Measurements from ENCODE around the gene ZSWIM2.
"Not testable (repeated sequence)": the region's sequence is repeated elsewhere in the genome, so short reads cannot be mapped to it uniquely, and the experiment has no call there.

The ZSWIM2 gene, protein sequence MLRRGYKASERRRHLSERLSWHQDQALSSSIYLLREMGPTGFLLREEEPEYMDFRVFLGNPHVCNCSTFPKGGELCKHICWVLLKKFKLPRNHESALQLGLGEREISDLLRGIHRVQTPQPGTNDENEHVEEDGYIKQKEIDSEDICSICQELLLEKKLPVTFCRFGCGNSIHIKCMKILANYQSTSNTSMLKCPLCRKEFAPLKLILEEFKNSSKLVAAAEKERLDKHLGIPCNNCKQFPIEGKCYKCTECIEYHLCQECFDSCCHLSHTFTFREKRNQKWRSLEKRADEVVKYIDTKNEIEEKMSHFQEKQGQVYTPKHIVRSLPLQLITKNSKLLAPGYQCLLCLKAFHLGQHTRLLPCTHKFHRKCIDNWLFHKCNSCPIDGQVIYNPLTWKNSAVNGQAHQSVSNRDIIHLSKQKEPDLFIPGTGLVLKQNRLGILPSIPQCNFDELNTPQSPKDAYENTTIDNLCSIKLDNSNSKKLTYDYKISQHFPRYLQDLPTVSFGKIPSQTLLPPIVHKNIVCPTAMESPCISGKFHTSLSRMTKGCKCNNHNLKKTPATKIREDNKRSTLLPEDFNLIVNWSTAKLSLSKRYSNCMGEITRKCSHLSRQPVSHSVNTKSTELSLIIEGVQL

DNA sequence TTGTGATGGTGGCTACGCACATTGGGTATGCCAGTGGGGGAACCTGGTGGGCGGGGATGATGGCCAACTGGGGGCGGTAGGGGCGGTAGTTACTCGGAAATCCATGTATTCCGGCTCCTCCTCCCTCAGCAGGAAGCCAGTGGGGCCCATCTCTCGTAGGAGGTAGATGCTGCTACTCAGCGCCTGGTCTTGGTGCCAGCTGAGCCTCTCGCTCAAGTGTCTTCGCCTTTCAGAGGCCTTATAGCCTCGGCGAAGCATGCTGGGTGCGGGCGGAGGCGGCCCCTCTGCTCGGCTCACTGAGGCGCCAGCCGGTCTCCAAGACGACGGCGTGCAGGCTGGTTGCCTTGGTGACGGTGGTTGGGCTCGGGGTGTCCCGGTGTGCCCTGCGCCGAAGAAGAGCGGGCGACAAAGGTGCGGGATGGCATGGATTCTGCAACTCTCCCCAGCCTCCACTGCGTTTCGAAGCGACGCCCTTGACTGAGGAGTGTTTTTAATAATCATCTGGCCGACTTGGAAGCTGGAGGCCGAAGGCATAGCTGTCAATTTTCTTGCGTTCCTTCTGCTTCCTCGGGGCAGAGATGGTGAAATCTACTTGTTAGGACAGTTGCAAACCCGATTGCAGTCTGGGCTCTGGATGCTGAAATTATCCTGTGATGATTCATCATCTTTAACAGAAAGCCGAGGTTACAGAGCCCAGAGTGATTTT lies at the start of gene ZSWIM2:
Gene ZSWIM2, minus strand, starts transcription at position 298 of the 706 bp plus-strand sequence. Its CDS starts 40 bp downstream, at position 258.
- Histone ChIP-seq H3K27ac (ENCODE audit: low read length) (no peak within 1 kb of the TSS), H3K27me3 (ENCODE audit: control insufficient read depth, insufficient read depth, low read length) (no peaks in the 10 kb centered on the region), H3K4me3 (ENCODE audit: low read length) (peak within 1 kb of the TSS; percentile 46; the same call in 1 of the 2 replicates), H3K4me1 (ENCODE audit: control insufficient read depth, insufficient read depth, low read length) (0 out of 2 replicates have a peak, but pooled peaks cover 1% of the 10 kb centered on the region), H3K9me3 (ENCODE audit: control insufficient read depth, insufficient read depth, low read length) (no peaks in the 10 kb centered on the region), H3K36me3 (ENCODE audit: control insufficient read depth, insufficient read depth, low read length) (no peaks in the 10 kb centered on the region)
- no CpG with 5 or more reads among the region's 39 CpGs for WGBS (ENCODE audit: insufficient coverage, insufficient read length)
- peak; percentile 72 for DNase-seq (ENCODE audit: low read depth, low spot score)

DNA sequence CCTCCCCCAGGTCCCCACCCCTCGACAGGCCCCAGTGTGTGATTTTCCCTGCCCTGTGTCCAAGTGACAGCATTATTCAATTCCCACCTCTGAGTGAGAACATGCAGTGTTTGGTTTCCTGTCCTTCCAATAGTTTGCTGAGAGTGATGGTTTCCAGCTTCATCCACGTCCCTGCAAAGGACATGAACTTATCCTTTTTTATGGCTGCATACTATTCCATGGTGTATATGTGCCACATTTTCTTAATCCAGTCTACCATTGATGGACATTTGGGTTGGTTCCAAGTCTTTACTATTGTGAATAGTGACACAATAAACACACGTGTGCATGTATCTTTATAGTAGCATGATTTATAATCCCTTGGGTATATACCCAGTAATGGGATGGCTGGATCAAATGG lies 47.2 kb upstream of the ZSWIM2 start:
- not testable (repeated sequence) for H3K4me1 ChIP-seq (ENCODE audit: control insufficient read depth, insufficient read depth, low read length); H3K27me3 ChIP-seq (ENCODE audit: control insufficient read depth, insufficient read depth, low read length); H3K4me3 ChIP-seq (ENCODE audit: low read length); H3K27ac ChIP-seq (ENCODE audit: low read length); H3K36me3 ChIP-seq (ENCODE audit: control insufficient read depth, insufficient read depth, low read length); H3K9me3 ChIP-seq (ENCODE audit: control insufficient read depth, insufficient read depth, low read length); DNase-seq (ENCODE audit: low read depth, low spot score)
- WGBS (ENCODE audit: insufficient coverage, insufficient read length) = no CpG with 5 or more reads among the region's 3 CpGs

DNA sequence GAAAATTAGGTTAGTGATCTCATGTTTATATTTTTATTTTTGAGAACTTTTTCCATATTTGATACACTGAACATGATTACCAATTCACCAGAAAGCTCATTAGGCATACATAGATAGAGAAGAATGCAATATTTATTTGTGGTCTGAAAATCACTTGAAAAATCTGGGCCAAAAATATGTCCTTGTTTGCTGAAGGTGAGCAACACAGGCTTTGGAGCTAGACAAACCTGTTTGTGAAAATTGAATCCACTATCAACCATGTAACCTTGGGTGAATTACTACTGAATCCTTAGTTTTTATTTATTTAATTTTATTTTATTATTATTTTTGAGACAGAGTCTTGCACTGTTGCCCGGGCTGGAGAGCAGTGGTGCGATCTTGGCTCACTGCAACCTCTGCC lies 46.5 kb upstream of the ZSWIM2 start:
- Histone ChIP-seq H3K36me3 (ENCODE audit: control insufficient read depth, insufficient read depth, low read length) (no peaks in the 10 kb centered on the region), H3K4me3 (ENCODE audit: low read length) (no peak overlapping the region), H3K9me3 (ENCODE audit: control insufficient read depth, insufficient read depth, low read length) (no peaks in the 10 kb centered on the region), H3K27ac (ENCODE audit: low read length) (no peak overlapping the region), H3K27me3 (ENCODE audit: control insufficient read depth, insufficient read depth, low read length) (no peaks in the 10 kb centered on the region), H3K4me1 (ENCODE audit: control insufficient read depth, insufficient read depth, low read length) (no peaks in the 10 kb centered on the region)
- no peak for DNase-seq (ENCODE audit: low read depth, low spot score)
- no CpG with 5 or more reads among the region's 2 CpGs for WGBS (ENCODE audit: insufficient coverage, insufficient read length)

DNA sequence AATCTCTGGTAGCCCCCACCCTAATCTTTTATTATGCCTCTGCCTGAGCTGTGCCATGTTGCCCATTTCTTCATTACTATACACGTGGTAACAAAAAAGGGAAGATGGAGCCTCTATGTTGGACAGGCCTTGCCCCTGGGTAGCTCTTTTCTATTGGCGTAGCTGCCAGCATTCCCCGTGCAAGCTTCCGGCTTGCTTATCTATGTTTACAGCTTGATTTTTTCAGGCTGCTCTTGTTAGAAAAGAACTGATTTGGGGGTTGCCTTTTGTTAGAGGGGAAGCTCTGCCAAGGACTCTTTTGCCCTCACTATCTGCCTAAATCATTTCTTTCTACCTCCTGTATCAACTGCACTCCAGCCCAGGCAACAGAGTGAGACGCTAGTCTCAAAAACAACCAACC lies 45.5 kb upstream of the ZSWIM2 start:
- DNase-seq (ENCODE audit: low read depth, low spot score) = no peak
- no peaks in the 10 kb centered on the region for H3K27me3 ChIP-seq (ENCODE audit: control insufficient read depth, insufficient read depth, low read length)
- H3K27ac ChIP-seq (ENCODE audit: low read length) = no peak overlapping the region
- H3K9me3 ChIP-seq (ENCODE audit: control insufficient read depth, insufficient read depth, low read length) = no peaks in the 10 kb centered on the region
- no peak overlapping the region for H3K4me3 ChIP-seq (ENCODE audit: low read length)
- H3K4me1 ChIP-seq (ENCODE audit: control insufficient read depth, insufficient read depth, low read length) = no peaks in the 10 kb centered on the region
- no peaks in the 10 kb centered on the region for H3K36me3 ChIP-seq (ENCODE audit: control insufficient read depth, insufficient read depth, low read length)
- no CpG with 5 or more reads among the region's 5 CpGs for WGBS (ENCODE audit: insufficient coverage, insufficient read length)

DNA sequence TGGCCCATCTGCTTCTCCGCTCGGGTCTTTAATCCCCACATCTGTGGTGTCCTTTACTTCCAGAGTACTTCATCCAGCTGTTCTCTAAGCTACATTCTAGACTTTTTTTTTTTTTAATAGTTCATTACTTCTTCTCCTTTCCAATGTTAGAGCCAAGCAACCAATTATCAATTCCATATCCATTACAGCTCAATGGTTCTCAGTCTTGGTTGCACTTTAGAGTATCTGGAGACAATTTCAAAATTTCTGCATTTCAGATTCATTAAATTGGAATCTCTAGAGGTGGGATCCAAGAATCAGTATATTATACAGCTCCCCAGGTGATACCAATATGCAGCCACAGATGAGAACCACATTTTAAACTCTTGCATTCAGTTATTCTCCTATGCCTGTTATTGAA lies 43.9 kb upstream of the ZSWIM2 start:
- no peak for DNase-seq (ENCODE audit: low read depth, low spot score)
- Histone ChIP-seq H3K4me3 (ENCODE audit: low read length) (no peak overlapping the region), H3K36me3 (ENCODE audit: control insufficient read depth, insufficient read depth, low read length) (no peaks in the 10 kb centered on the region), H3K27me3 (ENCODE audit: control insufficient read depth, insufficient read depth, low read length) (no peaks in the 10 kb centered on the region), H3K27ac (ENCODE audit: low read length) (no peak overlapping the region), H3K9me3 (ENCODE audit: control insufficient read depth, insufficient read depth, low read length) (no peaks in the 10 kb centered on the region), H3K4me1 (ENCODE audit: control insufficient read depth, insufficient read depth, low read length) (no peaks in the 10 kb centered on the region)
- no CpG with 5 or more reads among the region's 2 CpGs for WGBS (ENCODE audit: insufficient coverage, insufficient read length)

DNA sequence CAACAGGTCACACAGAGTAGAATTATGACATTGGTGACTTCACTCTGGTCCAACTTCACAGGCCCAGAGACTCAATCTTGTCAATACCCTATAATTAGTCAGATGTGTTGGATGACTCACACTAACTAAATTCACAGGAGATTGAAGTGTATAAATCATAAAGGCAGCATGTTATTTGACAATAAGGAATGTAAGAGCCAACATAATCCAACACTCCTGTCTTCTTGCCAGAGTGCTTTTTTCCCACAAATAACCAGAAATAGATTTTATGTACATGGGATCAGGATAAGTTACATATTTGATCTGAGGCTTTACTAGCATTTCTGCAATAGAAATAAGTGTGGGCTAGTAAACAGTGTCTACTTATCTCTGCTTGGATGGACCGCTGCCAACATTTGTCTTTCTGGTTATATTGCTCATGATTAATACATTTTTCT lies 42.2 kb upstream of the ZSWIM2 start:
- Histone ChIP-seq H3K27me3 (ENCODE audit: control insufficient read depth, insufficient read depth, low read length) (no peaks in the 10 kb centered on the region), H3K27ac (ENCODE audit: low read length) (no peak overlapping the region), H3K4me3 (ENCODE audit: low read length) (no peak overlapping the region), H3K9me3 (ENCODE audit: control insufficient read depth, insufficient read depth, low read length) (no peaks in the 10 kb centered on the region), H3K36me3 (ENCODE audit: control insufficient read depth, insufficient read depth, low read length) (no peaks in the 10 kb centered on the region), H3K4me1 (ENCODE audit: control insufficient read depth, insufficient read depth, low read length) (no peaks in the 10 kb centered on the region)
- DNase-seq (ENCODE audit: low read depth, low spot score) = no peak
- no CpG with 5 or more reads among the region's 1 CpG for WGBS (ENCODE audit: insufficient coverage, insufficient read length)

DNA sequence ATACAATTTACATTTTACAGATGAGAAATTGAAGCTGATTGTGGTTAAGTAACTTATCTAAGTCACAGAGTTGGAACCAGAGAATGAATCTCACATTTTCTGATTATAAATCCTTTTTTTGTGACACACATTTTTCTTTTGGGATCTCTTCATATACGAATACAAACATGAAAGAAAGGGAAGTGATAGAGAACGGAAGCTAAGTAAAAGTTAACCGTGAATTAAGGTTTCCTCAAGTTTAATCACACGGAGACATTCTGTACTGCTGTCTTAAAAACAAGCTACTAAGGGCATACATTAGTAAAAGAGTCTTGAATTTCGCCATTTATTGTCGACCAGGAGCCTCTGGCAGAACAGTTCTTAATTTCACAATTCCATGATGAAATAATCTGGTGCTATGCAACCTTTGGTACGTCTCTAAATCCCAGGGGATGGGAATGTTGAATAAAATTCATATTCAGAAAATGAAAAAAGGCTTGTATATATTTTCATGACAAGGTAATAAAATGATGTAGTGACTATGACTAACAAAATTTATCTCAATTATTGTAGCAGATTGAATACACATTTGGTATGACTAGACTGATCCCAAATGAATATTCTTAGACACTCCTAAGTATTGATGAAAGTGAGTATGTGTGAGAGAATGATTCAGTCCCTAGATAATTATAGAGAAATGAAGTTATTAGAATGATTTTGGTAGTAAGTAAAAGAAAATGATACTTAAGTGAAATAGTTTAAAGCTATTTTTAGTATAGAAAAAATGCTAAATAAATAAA lies 40.3 kb upstream of the ZSWIM2 start:
- H3K4me1 ChIP-seq (ENCODE audit: control insufficient read depth, insufficient read depth, low read length) = no peaks in the 10 kb centered on the region
- no peaks in the 10 kb centered on the region for H3K36me3 ChIP-seq (ENCODE audit: control insufficient read depth, insufficient read depth, low read length)
- no peaks in the 10 kb centered on the region for H3K27me3 ChIP-seq (ENCODE audit: control insufficient read depth, insufficient read depth, low read length)
- WGBS (ENCODE audit: insufficient coverage, insufficient read length) = no CpG with 5 or more reads among the region's 7 CpGs
- no peak overlapping the region for H3K4me3 ChIP-seq (ENCODE audit: low read length)
- no peaks in the 10 kb centered on the region for H3K9me3 ChIP-seq (ENCODE audit: control insufficient read depth, insufficient read depth, low read length)
- H3K27ac ChIP-seq (ENCODE audit: low read length) = no peak overlapping the region
- DNase-seq (ENCODE audit: low read depth, low spot score) = no peak

DNA sequence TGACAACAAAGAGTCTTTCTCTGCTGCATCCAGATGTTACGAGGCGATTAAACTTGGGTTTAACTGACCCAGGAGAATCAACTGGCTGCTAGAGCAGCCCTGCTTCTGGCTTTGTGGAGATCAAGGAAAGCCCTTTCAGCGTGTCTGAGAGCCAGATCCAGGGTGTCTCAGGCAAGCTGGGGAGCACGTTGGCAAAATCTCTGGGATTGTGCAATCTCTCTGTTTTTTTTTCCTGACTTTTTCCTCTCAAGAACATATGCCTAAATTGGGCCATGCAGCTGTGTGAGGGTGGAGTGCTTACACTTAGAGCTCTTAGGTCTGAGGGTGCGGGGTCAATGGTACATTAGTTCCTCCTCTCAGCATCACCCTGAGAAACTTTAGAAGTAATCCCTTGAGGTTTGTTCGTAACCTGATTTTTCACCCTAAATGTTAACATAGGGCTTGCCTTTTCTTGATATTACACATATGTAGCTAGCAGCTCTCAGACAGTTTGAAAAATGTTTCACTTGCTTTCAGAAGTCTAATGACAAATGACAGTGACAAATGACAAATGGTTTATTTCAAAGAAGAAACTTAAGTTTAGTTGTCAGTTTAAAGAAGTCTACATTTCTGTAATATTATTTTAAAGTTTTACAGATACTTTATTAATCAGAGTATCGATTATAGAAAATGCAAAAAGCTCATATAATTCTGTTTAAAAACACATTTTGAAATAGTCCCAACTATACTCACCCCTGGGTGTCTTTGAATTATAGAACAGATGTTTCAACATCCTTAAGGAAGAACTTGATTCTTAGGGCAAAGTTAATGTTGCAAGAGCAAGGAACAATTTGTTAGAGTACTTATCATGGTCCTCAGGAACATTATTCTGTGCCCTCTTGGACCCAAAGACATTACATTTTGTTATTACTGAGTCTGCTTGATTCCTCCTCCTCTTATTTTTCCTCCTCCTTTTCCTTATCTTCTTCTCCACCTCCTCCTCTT lies 38.4 kb upstream of the ZSWIM2 start:
- Histone ChIP-seq H3K27me3 (ENCODE audit: control insufficient read depth, insufficient read depth, low read length) (no peaks in the 10 kb centered on the region), H3K4me3 (ENCODE audit: low read length) (no peak overlapping the region), H3K4me1 (ENCODE audit: control insufficient read depth, insufficient read depth, low read length) (no peaks in the 10 kb centered on the region), H3K27ac (ENCODE audit: low read length) (no peak overlapping the region), H3K36me3 (ENCODE audit: control insufficient read depth, insufficient read depth, low read length) (no peaks in the 10 kb centered on the region), H3K9me3 (ENCODE audit: control insufficient read depth, insufficient read depth, low read length) (no peaks in the 10 kb centered on the region)
- no peak for DNase-seq (ENCODE audit: low read depth, low spot score)
- WGBS (ENCODE audit: insufficient coverage, insufficient read length) = no CpG with 5 or more reads among the region's 7 CpGs

DNA sequence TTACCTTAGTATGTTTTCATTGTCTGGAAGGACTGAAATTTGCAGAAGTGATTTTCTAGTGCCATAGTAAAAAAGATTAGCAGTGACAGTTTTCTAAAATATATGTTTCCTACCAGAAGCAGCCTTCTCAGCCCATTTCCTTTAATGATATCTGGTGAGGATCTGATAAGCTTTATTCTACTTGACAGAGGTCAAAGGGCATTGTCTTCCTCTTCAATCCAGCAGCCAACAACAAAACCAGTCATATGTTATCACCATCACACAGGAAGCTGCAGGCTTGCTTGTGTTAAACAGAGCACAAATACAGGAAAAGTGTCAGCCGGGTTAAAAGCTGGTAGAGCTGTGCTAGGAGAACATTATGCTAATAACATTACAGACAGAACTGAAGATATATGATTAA lies 35.6 kb upstream of the ZSWIM2 start:
- Histone ChIP-seq H3K4me3 (ENCODE audit: low read length) (no peak overlapping the region), H3K27ac (ENCODE audit: low read length) (no peak overlapping the region), H3K36me3 (ENCODE audit: control insufficient read depth, insufficient read depth, low read length) (no peaks in the 10 kb centered on the region), H3K27me3 (ENCODE audit: control insufficient read depth, insufficient read depth, low read length) (no peaks in the 10 kb centered on the region), H3K9me3 (ENCODE audit: control insufficient read depth, insufficient read depth, low read length) (no peaks in the 10 kb centered on the region), H3K4me1 (ENCODE audit: control insufficient read depth, insufficient read depth, low read length) (no peaks in the 10 kb centered on the region)
- WGBS (ENCODE audit: insufficient coverage, insufficient read length) = no CpG with 5 or more reads among the region's 1 CpG
- DNase-seq (ENCODE audit: low read depth, low spot score) = no peak

Measured in iPS DF 6.9 (cell line).